Activated naive CD4-positive, alpha-beta T cell treated with anti-CD3 and anti-CD28 coated beads, Interleukin-2, amount 50 U/mL, for 72 hours (primary cell): ENCODE results near the gene KIAA1549. TPM values are rescaled to one million over a fixed set of nuclear protein-coding genes. Genes with fewer than 3 reads are reported as not detected.
A peak's percentile ranks its signal among the peaks of the same experiment; 100 is the strongest.

Source experiments
- ATAC-seq, 2 donors: fragments of 150-1000 bp; cut with Tn5 transposase; 2 replicates each; pipeline ENCODE4 v1.10.0; 2021; ENCODE audit warnings: mild to moderate bottlenecking in 2 of 2, moderate library complexity in 2 of 2
- DNase-seq, 2 donors: peaks; one replicate each; pipeline ENCODE4 v3.0.0; 2021 to 2022; ENCODE audit warnings: low spot score in 2 of 2
- H3K27ac Mint-ChIP-seq, 2 donors: one replicate each; pipeline ENCODE4 v1.8.0; 2022; ENCODE audit warnings: mild to moderate bottlenecking in 2 of 2, mixed read lengths in 2 of 2
- H3K36me3 Mint-ChIP-seq, 2 donors: one replicate each; pipeline ENCODE4 v1.8.0; 2022; ENCODE audit warnings: mixed read lengths in 2 of 2
- H3K9me3 Mint-ChIP-seq, 2 donors: one replicate each; pipeline ENCODE4 v1.8.0; 2022; ENCODE audit warnings: mixed read lengths in 2 of 2
- total RNA-seq, 2 donors: library from RNA; stranded (reverse); gene quantifications; one replicate each; pipeline ENCODE4 v1.2.3, GENCODE V29; 2022

Gene KIAA1549
- total RNA-seq, 2 donors from 2014 or later, result 1.1 to 1.2 TPM

DNA sequence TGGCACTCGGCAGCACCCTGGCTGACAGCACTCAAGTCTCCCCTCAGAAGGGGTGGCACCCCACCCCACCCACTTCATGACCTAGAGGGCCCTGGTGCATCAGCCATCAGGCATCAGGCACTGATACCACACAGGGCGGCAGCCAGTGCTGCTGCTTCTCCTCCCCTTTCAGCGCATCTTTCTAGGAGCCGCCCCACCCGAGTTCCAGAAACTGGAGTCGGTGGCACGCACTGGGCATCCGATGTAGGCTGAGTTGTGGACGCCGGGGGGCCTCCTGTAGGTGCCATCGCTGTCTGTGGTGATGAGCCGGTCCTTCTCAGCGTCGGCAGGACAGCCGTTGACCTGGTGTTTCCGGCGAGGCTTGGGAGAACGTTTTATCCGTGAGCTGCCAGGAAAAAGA lies 113.4 kb downstream of the KIAA1549 start:
- no peaks in the 10 kb centered on the region for H3K9me3 Mint-ChIP-seq
- DNase-seq, result no peak
- no peak for ATAC-seq
- H3K36me3 Mint-ChIP-seq, result no peaks in the 10 kb centered on the region
- no peak overlapping the region for H3K27ac Mint-ChIP-seq

DNA sequence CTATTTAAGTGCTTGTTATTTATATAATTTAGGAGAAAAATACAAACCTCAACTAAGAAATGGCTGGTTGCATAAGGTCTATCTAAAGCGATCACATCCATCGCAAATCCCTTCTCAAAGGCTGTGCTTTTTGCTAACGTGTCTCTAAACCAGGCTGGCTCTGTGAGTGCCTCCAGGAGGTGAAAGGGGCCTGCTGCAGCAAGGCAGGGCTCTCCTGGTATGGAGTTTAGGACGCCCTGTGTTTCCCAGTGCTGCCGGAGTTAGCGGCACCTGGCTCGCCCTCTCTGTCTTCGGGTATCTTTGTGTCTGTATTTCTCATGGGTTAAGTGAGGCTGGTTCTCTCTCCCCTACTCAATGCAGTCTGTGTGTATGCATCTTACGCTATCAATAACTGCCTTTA lies 114.8 kb downstream of the KIAA1549 start:
- DNase-seq (no peak), ATAC-seq (no peak)
- Mint-ChIP-seq H3K27ac (no peak overlapping the region), H3K36me3 (no peaks in the 10 kb centered on the region), H3K9me3 (no peaks in the 10 kb centered on the region)

DNA sequence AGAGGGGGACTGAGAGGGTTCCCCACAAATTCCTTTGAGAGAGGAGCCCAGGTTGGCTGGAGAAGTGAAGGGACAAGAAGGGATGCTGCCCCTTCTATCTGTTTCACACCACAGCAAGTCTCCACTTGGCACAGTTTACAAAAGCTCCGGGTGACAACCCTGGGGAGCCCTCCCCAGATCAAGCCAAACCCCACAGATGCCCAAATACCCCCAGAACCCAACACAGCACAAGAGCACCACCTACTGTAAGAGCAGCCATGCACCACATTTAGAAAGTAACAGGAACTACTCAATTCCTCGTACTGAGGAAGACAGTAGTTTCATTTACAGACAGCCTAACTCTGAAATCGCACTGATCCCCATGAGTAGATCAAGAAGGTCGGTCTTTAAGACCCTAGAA lies 115.3 kb downstream of the KIAA1549 start:
- Mint-ChIP-seq H3K9me3 (no peaks in the 10 kb centered on the region), H3K36me3 (no peaks in the 10 kb centered on the region), H3K27ac (no peak overlapping the region)
- DNase-seq (peak in 1 of 2 donors; percentile 56), ATAC-seq (peak; percentile 70 to 85)

GRCh38 chr7:138864667-138865066 lies 116.5 kb downstream of the KIAA1549 start:
- Mint-ChIP-seq H3K9me3 (no peaks in the 10 kb centered on the region), H3K27ac (no peak overlapping the region), H3K36me3 (no peaks in the 10 kb centered on the region)
- DNase-seq (no peak), ATAC-seq (peak; percentile 57 to 77)

GRCh38 chr7:138863931-138864330 lies 117.3 kb downstream of the KIAA1549 start:
- ATAC-seq (no peak), DNase-seq (no peak)
- Mint-ChIP-seq H3K27ac (peak overlapping the region in 1 of 2 donors; percentile 29), H3K36me3 (no peaks in the 10 kb centered on the region), H3K9me3 (no peaks in the 10 kb centered on the region)

DNA sequence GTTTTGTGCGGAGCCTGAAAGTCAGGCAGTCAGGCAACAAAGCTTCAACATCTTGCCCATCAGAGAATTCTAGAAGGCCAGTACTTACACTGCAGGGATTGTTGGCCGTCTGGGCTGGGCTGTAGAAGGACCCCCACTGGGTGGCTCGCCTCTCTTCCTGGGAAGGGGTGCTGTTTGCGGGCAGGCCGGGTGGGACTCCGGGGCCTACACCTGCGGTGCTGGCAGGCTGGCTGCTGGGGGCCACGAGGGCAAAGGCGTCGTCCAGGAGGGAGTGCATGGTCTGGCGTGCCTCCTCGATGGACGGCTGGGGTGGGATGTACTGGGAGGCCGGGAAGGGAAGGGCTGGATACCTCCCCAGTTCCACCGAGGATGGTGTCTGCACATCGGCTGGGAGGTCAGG lies 120.1 kb downstream of the KIAA1549 start:
- no peak for ATAC-seq
- no peak overlapping the region for H3K27ac Mint-ChIP-seq
- no peak for DNase-seq
- peaks cover 14 to 19% of the 10 kb centered on the region in 2 donors for H3K36me3 Mint-ChIP-seq
- H3K9me3 Mint-ChIP-seq, result peaks cover 6 to 13% of the 10 kb centered on the region in 2 donors

DNA sequence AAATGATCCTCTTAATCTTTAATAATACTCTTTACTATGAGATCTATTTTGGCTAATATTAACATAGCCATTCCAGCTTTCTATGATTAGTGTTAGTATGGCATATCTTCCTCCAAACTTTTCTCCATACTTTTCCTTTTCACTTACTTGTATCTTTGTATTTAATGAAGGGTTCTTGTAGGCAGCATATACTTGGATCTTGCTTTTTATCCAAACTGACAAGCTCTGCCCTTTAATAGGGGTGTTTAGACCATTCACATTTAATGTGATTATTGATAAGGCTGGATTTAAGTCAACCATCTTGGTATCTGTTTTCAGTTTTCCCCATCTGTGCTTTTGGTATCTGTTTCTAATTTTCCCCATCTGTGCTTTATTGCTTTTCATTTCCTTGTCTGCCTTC lies 123.5 kb downstream of the KIAA1549 start:
- peaks cover 6 to 13% of the 10 kb centered on the region in 2 donors for H3K9me3 Mint-ChIP-seq
- DNase-seq, result no peak
- no peak for ATAC-seq
- no peak overlapping the region for H3K27ac Mint-ChIP-seq
- peaks cover 14 to 19% of the 10 kb centered on the region in 2 donors for H3K36me3 Mint-ChIP-seq

- Mint-ChIP-seq H3K27ac (no peak overlapping the region), H3K36me3 (peaks cover 14 to 19% of the 10 kb centered on the region in 2 donors), H3K9me3 (peaks cover 6 to 13% of the 10 kb centered on the region in 2 donors)
- no peak for DNase-seq
- ATAC-seq, result no peak
Observed at GRCh38 chr7:138854115-138854645, 127.0 kb downstream of the KIAA1549 start.

- ATAC-seq, result peak; percentile 69 to 81
- Mint-ChIP-seq H3K27ac (no peak overlapping the region), H3K9me3 (peaks cover 6 to 13% of the 10 kb centered on the region in 2 donors), H3K36me3 (peaks cover 12 to 18% of the 10 kb centered on the region in 2 donors)
- DNase-seq, result no peak
Observed at GRCh38 chr7:138853448-138853847, 127.7 kb downstream of the KIAA1549 start.

DNA sequence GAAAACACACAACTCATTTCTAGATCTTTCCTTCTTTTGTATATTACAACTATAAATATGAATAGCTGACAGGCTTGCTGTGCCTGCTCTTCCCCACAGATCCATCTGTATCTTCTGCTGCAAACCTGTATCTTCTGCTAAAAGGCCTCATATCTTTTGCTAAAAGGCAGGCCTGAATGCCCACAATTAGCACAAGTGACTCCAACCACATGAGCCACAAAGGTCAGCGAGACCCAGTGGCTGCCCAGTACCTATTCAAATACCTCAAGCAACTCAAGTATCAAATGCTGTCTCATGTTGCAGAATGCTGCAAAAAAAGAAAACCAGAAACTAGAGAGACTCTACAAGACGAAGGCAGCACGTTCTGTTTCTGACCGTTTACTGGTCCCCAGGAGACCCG lies 128.7 kb downstream of the KIAA1549 start:
- peaks cover 4 to 8% of the 10 kb centered on the region in 2 donors for H3K36me3 Mint-ChIP-seq
- no peak for DNase-seq
- no peak overlapping the region for H3K27ac Mint-ChIP-seq
- peaks cover 5 to 6% of the 10 kb centered on the region in 2 donors for H3K9me3 Mint-ChIP-seq
- no peak for ATAC-seq

DNA sequence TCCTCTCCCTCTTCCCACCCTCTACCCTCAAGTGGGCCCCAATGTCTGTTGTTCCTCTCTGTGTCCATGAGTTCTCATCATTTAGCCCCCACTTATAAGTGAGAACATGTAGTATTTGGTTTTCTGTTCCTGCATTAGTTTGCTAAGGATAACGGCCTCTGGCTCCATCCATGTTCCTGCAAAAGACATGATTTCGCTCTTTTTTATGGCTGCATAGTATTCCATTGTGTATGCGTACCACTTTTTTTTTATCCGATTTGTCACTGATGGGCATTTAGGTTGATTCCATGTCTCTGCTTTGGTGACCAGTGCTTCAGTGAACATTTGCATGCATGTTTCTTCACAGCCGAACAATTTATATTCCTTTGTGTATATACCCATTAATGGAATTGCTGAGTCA lies 131.5 kb downstream of the KIAA1549 start:
- ATAC-seq (no peak), DNase-seq (no peak)
- no peaks in the 10 kb centered on the region for H3K9me3 Mint-ChIP-seq
- no peak overlapping the region for H3K27ac Mint-ChIP-seq
- no peaks in the 10 kb centered on the region for H3K36me3 Mint-ChIP-seq

- no peaks in the 10 kb centered on the region for H3K36me3 Mint-ChIP-seq
- H3K27ac Mint-ChIP-seq, result no peak overlapping the region
- H3K9me3 Mint-ChIP-seq, result no peaks in the 10 kb centered on the region
- DNase-seq (no peak), ATAC-seq (no peak)
Observed at GRCh38 chr7:138848056-138848980, 132.9 kb downstream of the KIAA1549 start.

DNA sequence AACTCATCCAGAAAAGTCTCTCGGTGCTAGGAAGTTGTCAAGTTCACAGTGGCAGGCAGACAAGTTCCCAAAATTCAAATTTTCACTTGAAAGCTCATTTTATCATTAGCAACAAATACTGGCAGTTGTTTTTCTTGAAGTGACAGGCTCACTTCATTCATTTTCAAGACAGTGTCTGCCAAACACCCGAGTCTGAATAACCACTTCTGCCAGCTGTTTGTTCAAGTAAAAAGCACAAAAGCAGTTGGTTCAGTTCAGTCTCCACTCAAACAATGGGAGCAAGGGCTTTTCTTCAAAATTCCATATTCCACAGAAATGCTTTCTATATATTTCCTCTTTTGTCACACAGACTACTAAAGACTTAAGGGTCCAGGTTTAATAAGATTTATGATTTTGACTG lies 135.5 kb downstream of the KIAA1549 start:
- ATAC-seq (no peak), DNase-seq (no peak)
- Mint-ChIP-seq H3K36me3 (no peaks in the 10 kb centered on the region), H3K27ac (no peak overlapping the region), H3K9me3 (no peaks in the 10 kb centered on the region)

DNA sequence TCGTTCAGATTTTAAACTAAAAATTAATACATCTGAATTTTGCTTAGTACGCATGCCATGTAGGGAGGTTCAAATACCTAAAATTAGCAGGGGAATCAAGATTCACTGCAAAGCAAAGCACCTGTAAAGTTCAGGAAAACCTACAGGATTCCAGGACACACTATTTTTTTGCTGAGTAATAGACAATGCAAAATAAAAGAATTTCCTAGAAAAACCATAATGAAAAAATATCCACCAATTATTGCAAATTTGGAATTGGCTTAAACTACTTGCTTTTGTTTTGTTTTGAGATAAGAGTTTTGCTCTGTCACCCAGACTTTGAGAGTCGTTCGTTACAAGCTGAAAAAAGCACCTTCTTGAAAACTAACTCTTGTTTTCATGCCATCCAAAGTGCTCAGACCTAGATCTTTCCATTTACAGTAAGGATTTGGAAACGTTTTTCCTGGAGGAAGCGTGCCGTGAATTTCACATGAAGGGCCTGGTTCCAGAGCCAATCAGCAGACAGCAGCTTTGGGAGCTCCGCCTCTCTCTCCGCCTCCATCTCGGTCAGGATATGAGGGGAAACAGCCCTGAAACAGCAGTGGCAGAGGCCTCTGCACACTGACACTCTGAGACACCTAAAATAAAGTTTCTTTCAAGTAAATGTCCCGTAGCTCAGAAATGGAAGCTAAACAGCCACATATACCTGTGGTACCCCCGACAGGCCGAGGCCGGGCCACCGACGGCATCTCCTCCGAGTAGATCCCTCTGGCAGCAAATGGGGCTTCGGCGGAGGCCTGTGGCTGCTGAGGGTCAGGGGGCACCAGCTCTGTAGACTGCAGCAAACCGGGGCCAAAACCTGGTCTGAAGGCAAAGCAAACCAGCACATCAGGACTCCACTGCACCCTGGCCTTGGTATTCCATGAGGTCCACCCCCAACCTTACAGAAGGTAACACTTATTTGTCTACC lies 137.3 kb downstream of the KIAA1549 start:
- Mint-ChIP-seq H3K36me3 (no peaks in the 10 kb centered on the region), H3K9me3 (no peaks in the 10 kb centered on the region), H3K27ac (no peak overlapping the region)
- ATAC-seq (no peak), DNase-seq (no peak)

GRCh38 chr7:138842111-138842510 lies 139.1 kb downstream of the KIAA1549 start:
- no peak overlapping the region for H3K27ac Mint-ChIP-seq
- H3K9me3 Mint-ChIP-seq, result no peaks in the 10 kb centered on the region
- no peak for DNase-seq
- no peaks in the 10 kb centered on the region for H3K36me3 Mint-ChIP-seq
- no peak for ATAC-seq

- ATAC-seq, result no peak
Observed at GRCh38 chr7:138838166-138838565, 143.0 kb downstream of the KIAA1549 start.

DNA sequence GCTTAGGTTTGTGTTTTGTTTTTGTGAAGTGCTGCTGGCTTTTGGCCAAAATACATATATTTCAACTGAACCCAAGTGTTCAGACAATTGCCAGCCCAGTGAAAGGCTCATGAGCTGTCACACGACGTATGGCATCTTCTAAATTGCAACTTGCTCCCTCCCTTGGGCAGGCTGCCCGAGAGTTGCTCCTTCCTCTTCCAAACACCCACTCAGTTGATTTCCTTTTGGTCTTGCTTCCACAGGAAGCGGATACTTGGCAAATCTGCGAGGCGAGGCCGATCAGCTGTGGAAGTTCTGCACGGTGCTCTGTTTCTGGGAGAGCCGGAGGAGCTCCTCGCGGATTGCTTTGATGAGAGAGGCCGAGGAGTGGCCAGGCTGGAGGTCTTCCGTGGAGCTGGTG lies 143.6 kb downstream of the KIAA1549 start:
- H3K36me3 Mint-ChIP-seq, result no peaks in the 10 kb centered on the region
- H3K27ac Mint-ChIP-seq, result no peak overlapping the region
- ATAC-seq, result no peak
- no peak for DNase-seq
- no peaks in the 10 kb centered on the region for H3K9me3 Mint-ChIP-seq

More at GRCh38 chr7:138838166-138838565, 143.0 kb downstream of the KIAA1549 start:
- Mint-ChIP-seq H3K9me3 (no peaks in the 10 kb centered on the region), H3K36me3 (no peaks in the 10 kb centered on the region), H3K27ac (no peak overlapping the region)
- no peak for DNase-seq
